NB4 (cell line): Measurements from ENCODE around the gene SNED1.

Experiments
- CTCF ChIP-seq: IDR thresholded peaks from one replicate; pipeline ENCODE4 v1.5.1; 2012; ENCODE audit warnings: low read depth, low read length
- MYC ChIP-seq: IDR thresholded peaks from 2 replicates; pipeline ENCODE4 v1.6.1; 2011; ENCODE audit warnings: low read depth, low read length
- POLR2A ChIP-seq: IDR thresholded peaks from 2 replicates; pipeline ENCODE4 v1.6.1; 2011; ENCODE audit warnings: mild to moderate bottlenecking; ENCODE audit not compliant: insufficient read length; ENCODE audit errors: extremely low read depth
- TF ChIP-seq, protein P1 (sequence below): IDR thresholded peaks from 2 replicates; pipeline ENCODE4 v1.6.1; 2011; ENCODE audit warnings: low read depth, low read length

DNA sequence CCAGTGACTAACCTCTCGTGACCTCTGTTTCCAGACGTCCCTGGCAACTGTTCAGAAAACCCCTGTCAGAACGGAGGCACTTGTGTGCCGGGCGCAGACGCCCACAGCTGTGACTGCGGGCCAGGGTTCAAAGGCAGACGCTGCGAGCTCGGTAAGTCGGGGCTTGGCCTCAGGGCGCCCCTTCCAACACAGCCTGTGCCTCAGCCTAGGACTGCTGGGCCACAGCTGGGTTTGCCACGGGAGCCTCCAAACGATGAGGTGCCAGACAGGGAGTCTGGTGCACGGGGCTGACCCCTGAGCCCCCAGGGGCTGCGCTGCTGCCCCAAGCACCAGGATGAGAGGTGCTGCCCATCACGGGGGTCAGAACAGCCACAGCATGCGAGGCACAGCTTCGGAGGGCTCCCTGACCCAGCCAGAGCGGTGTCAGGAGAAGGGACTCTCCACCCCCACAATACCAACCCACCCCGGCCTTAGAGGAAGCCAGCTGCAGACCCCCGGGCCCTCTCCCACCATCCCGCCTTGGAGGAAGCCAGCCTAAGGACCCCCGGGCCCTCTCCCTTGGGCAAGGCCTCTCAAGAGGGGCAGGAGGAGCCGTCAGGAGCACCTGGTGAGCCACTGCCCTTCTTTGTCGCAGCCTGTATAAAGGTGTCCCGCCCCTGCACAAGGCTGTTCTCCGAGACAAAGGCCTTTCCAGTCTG is 83.4 kb downstream of the SNED1 start:
- TF ChIP-seq MYC (no peak), CTCF (no peak), POLR2A (no peak)
- TF ChIP-seq, protein P1, sequence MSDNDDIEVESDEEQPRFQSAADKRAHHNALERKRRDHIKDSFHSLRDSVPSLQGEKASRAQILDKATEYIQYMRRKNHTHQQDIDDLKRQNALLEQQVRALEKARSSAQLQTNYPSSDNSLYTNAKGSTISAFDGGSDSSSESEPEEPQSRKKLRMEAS: no peak
